Erythroblast (primary cell): Measurements from ENCODE around the gene WSCD2.

ENCODE experiments used
- DNase-seq, 2 experiments: peaks; one replicate each; lab custom pipeline; 2025; lab: John Stamatoyannopoulos, UW
- GATA1 ChIP-seq: IDR thresholded peaks from 2 replicates; pipeline ENCODE4 v1.6.1; 2011; ENCODE audit warnings: low read depth, mild to moderate bottlenecking, control low read depth, low read length, moderate library complexity
- POLR2A ChIP-seq: IDR thresholded peaks from 2 replicates; pipeline ENCODE4 v1.6.1; 2011; ENCODE audit warnings: mild to moderate bottlenecking, low read length

WSCD2 gene

DNA sequence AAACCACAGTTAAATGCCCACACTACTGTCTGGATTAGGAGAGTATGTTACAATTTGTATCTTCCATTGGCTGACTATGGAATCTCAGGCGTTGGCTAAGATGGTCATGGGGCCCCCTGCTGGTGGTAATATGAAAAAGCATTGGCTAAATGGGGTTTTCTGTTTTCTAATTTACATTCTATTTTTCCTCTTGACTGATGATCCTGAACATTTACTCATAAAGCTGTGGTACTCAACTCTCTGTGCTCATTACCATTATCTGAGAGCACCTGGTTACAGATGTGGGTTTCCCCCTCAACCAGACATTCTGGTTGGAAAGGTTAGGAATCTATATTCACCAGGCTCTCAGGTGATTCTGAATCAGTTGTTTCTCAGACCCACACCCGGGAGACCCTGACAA is 64.8 kb downstream of the WSCD2 start:
- DNase-seq, result peak; percentile 56 to 80
- no peak for TF ChIP-seq GATA1
- no peak for TF ChIP-seq POLR2A

DNA sequence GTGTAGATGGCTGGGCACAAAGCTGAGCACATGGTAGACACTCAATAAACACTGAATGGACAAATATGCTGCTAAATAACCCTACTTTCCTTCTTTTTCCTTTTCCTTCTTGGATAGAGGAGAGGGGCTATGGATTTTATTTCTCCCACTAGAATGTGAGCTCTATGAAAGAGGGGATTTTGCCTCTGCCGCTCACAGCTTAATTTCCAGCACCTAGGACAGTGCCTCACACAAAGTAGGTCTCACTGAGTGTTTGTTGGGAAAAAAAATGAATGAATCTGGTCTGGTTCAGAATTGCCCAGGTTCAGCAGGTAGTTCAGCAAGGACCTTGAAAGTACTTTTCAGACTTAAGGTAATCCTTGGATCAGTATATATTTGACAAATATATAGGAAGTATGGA is 65.5 kb downstream of the WSCD2 start:
- DNase-seq, result no peak
- TF ChIP-seq GATA1 (no peak), POLR2A (no peak)

DNA sequence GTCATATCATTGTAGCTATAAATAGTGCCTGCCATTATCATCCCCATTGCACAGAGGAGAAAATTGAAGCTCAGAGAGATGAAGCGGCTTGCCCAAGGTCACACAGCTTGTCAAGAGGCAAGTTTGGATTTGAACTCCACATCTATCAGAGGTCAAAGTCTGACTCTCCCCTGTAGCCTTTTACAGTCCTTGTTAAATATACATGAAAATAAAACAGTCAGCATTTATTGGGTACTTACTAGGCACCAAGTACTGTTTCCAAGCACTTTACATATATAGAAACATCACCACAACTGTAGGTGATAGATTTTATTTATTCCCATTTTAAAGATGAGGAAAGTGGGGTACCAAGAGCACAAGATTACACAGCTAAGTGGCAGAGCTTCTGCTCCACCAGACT is 67.2 kb downstream of the WSCD2 start:
- TF ChIP-seq GATA1, result no peak
- TF ChIP-seq POLR2A, result no peak

GRCh38 chr12:108196921-108197320 is 67.8 kb downstream of the WSCD2 start:
- TF ChIP-seq GATA1, result no peak
- TF ChIP-seq POLR2A, result no peak
- no peak for DNase-seq

More for the DNA sequence above, 67.2 kb downstream of the WSCD2 start:
- DNase-seq, result no peak

DNA sequence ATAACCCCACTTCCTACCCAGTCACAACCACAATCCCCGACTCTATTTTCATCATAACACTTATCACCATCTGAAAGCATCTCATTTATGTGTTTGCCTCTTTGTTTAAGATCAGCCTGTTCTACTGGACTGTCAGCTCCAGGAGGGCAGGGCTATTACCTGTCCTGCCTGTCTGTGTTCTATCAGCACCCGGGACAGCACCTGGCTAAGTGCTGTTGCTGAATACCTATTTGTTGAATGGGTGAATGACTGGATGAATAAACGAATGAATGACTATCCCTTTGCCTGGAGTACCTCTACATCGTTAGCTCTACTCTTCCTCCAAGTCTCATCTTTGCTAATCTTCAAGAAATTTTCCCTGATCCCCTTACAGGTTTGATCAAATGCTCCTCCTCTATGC is 69.0 kb downstream of the WSCD2 start:
- TF ChIP-seq POLR2A (no peak), GATA1 (no peak)
- no peak for DNase-seq

DNA sequence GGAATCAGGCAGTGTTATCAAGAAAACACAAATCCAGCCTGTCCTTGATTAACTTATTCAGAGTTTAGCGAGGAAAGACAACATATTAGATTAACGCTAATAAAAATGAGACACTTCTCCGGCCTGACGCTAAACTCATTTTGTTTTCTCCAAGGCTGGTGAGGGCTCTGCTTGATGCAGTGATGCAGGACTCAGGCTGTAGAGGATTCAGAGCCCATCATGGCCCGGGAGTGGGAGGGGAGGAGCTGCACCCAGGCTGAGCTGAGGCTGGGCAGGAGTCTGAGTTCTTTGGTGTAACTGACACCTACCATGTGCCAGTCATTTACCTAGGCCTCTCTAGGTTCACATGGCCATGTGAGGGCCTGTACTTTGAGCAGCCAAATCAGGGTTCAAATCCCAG is 70.0 kb downstream of the WSCD2 start:
- TF ChIP-seq GATA1, result no peak
- TF ChIP-seq POLR2A, result no peak
- DNase-seq, result no peak

DNA sequence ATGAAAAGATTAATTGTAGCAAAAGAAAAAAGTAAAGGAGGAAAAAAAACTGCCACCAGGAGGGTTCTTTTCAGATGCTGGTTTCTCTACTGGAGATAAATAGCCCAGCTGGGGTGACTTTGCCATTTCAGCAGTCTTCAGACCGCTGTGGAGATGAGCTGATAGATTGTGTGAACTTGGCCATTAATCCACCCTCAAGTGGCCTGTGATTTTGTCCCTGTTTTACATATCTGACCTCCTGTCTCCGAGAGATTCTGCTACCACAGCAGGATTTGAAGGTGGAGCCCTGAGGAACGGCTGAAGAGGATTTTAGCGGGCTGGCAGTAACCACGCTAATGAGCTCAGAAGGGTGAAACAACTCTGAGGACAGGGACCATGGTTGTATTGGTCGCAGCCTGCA is 72.7 kb downstream of the WSCD2 start:
- DNase-seq, result peak; percentile 8 to 44
- TF ChIP-seq GATA1 (no peak), POLR2A (no peak)

DNA sequence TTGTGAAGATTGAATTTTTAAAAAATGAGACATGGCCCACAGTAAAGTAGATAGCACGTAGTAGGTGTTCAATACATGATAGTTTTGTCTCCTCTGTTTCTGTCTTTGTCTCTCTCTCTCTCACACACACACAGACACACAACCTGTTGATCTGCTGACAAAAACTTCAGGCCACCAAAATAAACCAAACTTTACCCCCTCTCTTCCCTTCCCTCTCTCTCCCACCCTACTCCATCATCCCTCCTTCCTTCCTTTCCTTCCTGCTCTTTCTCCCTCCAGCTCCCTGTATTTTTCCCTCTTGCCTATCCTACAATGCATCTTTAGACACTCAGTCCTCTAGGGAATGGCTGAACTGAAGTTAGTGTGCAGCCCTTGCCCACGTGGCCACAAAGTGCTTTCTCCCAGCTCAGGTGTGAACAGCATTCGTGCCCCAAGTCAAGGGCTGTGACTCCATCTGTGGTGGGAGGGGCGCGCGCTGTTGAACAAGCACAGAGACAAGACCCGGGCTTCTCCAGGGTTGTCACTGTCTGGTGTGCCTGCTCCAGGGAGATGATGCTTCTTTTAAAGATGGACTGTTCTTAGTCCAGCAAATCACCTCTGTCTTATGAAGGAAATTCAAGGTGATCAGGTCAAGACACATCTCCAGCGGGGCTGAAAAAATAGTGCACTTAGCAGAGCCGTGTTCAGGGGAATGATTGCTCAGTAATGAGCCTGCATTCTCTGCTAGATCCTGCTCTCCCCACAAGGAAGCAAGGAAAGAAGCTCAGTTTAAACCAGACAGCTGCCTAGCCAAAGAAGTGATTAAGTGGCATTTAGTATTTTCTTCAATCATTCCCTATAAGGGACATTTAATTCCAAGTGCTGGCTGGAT is 75.3 kb downstream of the WSCD2 start:
- TF ChIP-seq POLR2A, result no peak
- no peak for TF ChIP-seq GATA1
- no peak for DNase-seq

DNA sequence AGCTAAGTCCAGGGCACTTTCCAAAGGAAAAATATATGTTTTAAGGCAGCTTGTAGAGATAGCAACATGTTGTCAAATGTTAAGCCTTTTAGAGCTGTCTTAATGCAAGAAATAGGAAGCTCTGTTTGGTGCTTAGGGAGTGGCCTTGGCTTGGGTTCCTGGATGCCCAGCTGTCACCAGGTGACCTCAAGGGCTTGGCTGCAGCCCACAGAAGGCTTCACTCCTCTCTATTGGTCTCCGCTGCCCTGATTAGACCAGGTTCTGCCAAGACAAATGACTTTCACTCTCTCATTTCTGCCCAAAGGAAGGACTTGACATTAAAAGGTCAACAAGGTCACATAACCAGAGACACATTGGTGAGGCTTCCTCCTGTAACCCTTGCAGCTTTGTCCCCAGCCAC is 76.8 kb downstream of the WSCD2 start:
- no peak for DNase-seq
- TF ChIP-seq GATA1 (no peak), POLR2A (no peak)

GRCh38 chr12:108207791-108208730 is 79.0 kb downstream of the WSCD2 start:
- TF ChIP-seq POLR2A (no peak), GATA1 (no peak)
- DNase-seq, result no peak

- TF ChIP-seq GATA1, result no peak
- TF ChIP-seq POLR2A, result no peak
- DNase-seq, result no peak
Measured at GRCh38 chr12:108210001-108210400, 80.9 kb downstream of the WSCD2 start.

DNA sequence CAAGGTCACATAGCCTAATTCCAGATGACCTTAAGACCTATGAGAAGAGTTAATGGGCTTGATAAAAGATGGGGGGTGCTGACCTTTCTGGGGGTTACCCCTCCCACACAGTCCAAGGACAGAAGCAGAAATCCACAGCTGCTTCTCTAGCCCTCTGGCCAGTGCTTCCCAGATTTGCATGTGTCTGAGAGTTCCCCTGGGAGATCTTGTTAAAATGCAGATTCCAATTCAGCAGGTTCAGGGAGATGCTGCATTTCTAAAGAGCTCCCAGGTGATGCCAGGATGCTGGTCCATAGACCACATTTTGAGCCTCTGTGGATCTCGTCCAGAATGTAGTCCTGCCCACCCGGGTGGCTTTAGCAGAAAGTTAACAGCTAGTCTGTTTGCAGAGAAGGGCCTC is 82.1 kb downstream of the WSCD2 start:
- DNase-seq, result no peak
- TF ChIP-seq GATA1 (no peak), POLR2A (no peak)

GRCh38 chr12:108213871-108214445 is 84.9 kb downstream of the WSCD2 start:
- DNase-seq, result no peak

GRCh38 chr12:108214486-108214885 is 85.4 kb downstream of the WSCD2 start:
- TF ChIP-seq GATA1 (no peak), POLR2A (no peak)
- DNase-seq, result peak; percentile 38 to 53

More at GRCh38 chr12:108213871-108214445, 84.9 kb downstream of the WSCD2 start:
- no peak for TF ChIP-seq POLR2A
- no peak for TF ChIP-seq GATA1
